Heart left ventricle (tissue), 13 donors: ENCODE measurements around the gene HHIPL1.

Source experiments
- POLR2A ChIP-seq, 2 donors: fragments of 450-650 bp; IDR thresholded peaks; one replicate each; pipeline ENCODE4 v1.6.1; 2017; ENCODE audit warnings: antibody characterized with exemption in 2 of 2, mild to moderate bottlenecking in 2 of 2, moderate library complexity in 2 of 2
- TF ChIP-seq, protein P1 (sequence below), 12 donors: fragments of 200-600 bp; sonication (generic) in 4 of 12; IDR thresholded peaks; one replicate each; pipeline versions ENCODE4 v1.5.0 to v1.8.0; 2018 to 2022; ENCODE audit warnings: antibody characterized with exemption in 12 of 12, mild to moderate bottlenecking in 5 of 12
- donor health status: ischemic (EF 13 %, LVEDD 7.1; RV severe dilation, severe dysfunction).
- donor health status: DM: no; HTN: yes; CAD: no.
- donor health status: DM: no; HTN: no; CAD: no.
- donor health status: ischemic (EF 25% LVEDD 6.9; RV normal size, moderate dysfunction).
- donor health status: ischemic (EF 25% LVEDD 5.7; RV mildly dilated, moderate dysfunction).
- donor health status: ischemic (EF 35%, LVEDD 5.7; RV mildly dilated, moderate dysfunction).
- donor health status: nonischemic (EF 11% LVEDD 7.7; RV severe dilation, severe dysfunction).
- donor health status: DM: yes; HTN: yes; CAD: no.
- donor health status: PGD.
- donor health status: ischemic (EF 29% LVEDD 5.4; RV normal size, mild dysfunction).
- donor health status: nonischemic (EF 23%, LVEDD 6.1; RV moderate dilation, normal function).

DNA sequence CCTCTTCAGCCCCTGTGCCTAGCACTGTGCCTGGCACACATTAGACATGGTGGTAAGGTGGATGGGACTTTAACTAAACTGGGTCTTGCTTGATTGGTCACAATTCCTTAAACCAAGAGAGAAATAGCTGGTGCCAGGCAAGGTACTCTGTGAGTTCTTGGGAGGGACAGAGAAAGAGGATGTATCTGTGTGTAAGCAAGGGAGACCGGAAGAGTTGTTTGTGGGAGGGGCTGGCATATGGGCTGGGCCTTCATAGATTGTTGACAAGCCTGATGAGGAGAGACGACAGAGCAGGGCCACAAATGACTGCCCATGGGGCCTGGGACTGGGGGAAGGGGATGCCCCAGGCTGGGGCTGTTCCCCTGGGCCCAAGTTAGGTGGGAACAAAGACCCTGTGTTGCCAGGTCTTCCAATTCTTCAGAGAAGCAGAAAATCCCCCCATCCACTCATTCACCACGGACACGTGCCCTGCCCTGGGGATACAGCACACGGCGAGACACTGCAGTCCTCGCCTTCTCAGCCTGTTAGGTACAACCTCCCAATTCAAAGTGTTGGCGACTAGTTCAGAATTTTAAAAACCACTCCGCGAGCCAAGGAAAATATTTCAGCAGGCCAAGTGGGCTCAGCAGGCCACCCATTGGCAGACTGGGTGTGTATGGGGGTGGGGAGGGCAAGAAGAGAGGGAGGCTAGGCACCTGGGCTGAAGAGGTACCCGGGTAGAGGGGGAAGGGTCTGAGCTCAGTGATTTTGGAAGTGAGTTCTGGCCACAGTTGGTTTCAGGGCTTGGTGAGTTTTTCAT is 27.8 kb downstream of the HHIPL1 start:
- TF ChIP-seq, protein P1, sequence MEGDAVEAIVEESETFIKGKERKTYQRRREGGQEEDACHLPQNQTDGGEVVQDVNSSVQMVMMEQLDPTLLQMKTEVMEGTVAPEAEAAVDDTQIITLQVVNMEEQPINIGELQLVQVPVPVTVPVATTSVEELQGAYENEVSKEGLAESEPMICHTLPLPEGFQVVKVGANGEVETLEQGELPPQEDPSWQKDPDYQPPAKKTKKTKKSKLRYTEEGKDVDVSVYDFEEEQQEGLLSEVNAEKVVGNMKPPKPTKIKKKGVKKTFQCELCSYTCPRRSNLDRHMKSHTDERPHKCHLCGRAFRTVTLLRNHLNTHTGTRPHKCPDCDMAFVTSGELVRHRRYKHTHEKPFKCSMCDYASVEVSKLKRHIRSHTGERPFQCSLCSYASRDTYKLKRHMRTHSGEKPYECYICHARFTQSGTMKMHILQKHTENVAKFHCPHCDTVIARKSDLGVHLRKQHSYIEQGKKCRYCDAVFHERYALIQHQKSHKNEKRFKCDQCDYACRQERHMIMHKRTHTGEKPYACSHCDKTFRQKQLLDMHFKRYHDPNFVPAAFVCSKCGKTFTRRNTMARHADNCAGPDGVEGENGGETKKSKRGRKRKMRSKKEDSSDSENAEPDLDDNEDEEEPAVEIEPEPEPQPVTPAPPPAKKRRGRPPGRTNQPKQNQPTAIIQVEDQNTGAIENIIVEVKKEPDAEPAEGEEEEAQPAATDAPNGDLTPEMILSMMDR (IDR thresholded peaks at IDR 0.05) = no peak
- no peak for TF ChIP-seq POLR2A (IDR thresholded peaks at IDR 0.05)
